K562 (cell line): ENCODE data around the gene SLC1A1. TPM values are rescaled to one million over a fixed set of nuclear protein-coding genes. Genes with fewer than 3 reads are reported as not detected.
A peak's percentile ranks its signal among the peaks of the same experiment; 100 is the strongest.

Experiments used
- ATAC-seq: fragments of 200-7000 bp; cut with Tn5 transposase; 3 replicates; pipeline ENCODE4 v1.9.1; 2020; ENCODE audit warnings: moderate library complexity
- BruUV-seq: library from RNA; stranded (reverse); fragments of 400-500 nt; replicated peaks from 2 replicates; lab custom pipeline; 2021; lab: Mats Ljungman, UMichigan
- CTCF ChIA-PET: fragments of 300-600 bp; formaldehyde crosslinking; extraction: SDS; loops from one replicate; lab custom pipeline; 2021; ENCODE audit warnings: low intra/inter-chr PET ratio; lab: Yijun Ruan, JAX
- POLR2A ChIA-PET: fragments of 300-600, 350-650 bp; sonication (Branson Sonifier 250); formaldehyde crosslinking; extraction: SDS; loops from one replicate; lab custom pipeline; 2021; ENCODE audit warnings: antibody characterized with exemption, inconsistent platforms; lab: Yijun Ruan, JAX
- DNase-seq, 4 experiments: peaks; one replicate each; pipeline versions ENCODE4 v3.0.0 to v3.0.0-alpha.2; 2011 to 2018; ENCODE audit warnings: low spot score in 3 of 4, mixed read lengths in 3 of 4; ENCODE audit errors: extremely low read depth in 1 of 4
- FAIRE-seq: peaks from 2 replicates; lab custom pipeline; 2011; peaks lifted over from hg19 to GRCh38; lab: Jason Lieb, UNC
- H2AFZ ChIP-seq: 2 replicates; pipeline ENCODE4 v1.6.0; 2011; ENCODE audit warnings: low read depth, low read length, control low read depth, inconsistent platforms
- H3K27ac ChIP-seq: fragments of 200-600 bp; 3 replicates; pipeline ENCODE4 v1.8.0; 2011; ENCODE audit warnings: low read depth, mild to moderate bottlenecking, control low read depth, inconsistent platforms, low read length, moderate library complexity, mixed read lengths; ENCODE audit errors: extremely low read depth
- H3K27me3 ChIP-seq, 2 experiments: fragments of 300-600 bp in 1 of 2; 2 replicates in 1 of 2; 3 replicates in 1 of 2; pipeline versions ENCODE4 v1.6.0 to v1.8.0; 2011; ENCODE audit warnings: inconsistent platforms in 2 of 2, low read length in 2 of 2, mild to moderate bottlenecking in 1 of 2, mixed read lengths in 1 of 2, moderate library complexity in 1 of 2; ENCODE audit not compliant: control insufficient read depth in 2 of 2, insufficient read depth in 2 of 2
- H3K36me3 ChIP-seq: fragments of 300-600 bp; 3 replicates; pipeline ENCODE4 v1.8.0; 2011; ENCODE audit warnings: mild to moderate bottlenecking, low read length, inconsistent platforms; ENCODE audit not compliant: control insufficient read depth, insufficient read depth
- H3K4me1 ChIP-seq, 2 experiments: fragments of 200-600 bp in 1 of 2; replicated peaks in 1 of 2; 2 replicates in 1 of 2; 3 replicates in 1 of 2; pipeline versions ENCODE4 v1.5.1 to v1.8.0; 2011; ENCODE audit warnings: inconsistent platforms in 2 of 2, low read length in 2 of 2, mild to moderate bottlenecking in 1 of 2, mixed read lengths in 1 of 2, moderate library complexity in 1 of 2; ENCODE audit not compliant: control insufficient read depth in 2 of 2, insufficient read depth in 2 of 2
- H3K4me2 ChIP-seq: 2 replicates; pipeline ENCODE4 v1.6.1; 2011; ENCODE audit warnings: low read length, control low read depth, inconsistent platforms, mixed read lengths; ENCODE audit not compliant: insufficient read depth
- H3K4me3 ChIP-seq: fragments of 200-600 bp; sonication (generic), shearing (Covaris generic); 2 replicates; pipeline ENCODE4 v1.5.1; 2016; ENCODE audit warnings: control low read depth, inconsistent platforms
- H3K79me2 ChIP-seq: fragments of 200-600 bp; 3 replicates; pipeline ENCODE4 v1.8.0; 2011; ENCODE audit warnings: low read length, inconsistent platforms; ENCODE audit not compliant: control insufficient read depth, insufficient read depth
- H3K9ac ChIP-seq, 2 experiments: 2 replicates each; pipeline versions ENCODE4 v1.6.0 to v1.6.1; 2011; ENCODE audit warnings: low read depth in 2 of 2, low read length in 2 of 2, control low read depth in 1 of 2, inconsistent platforms in 1 of 2, mild to moderate bottlenecking in 1 of 2, mixed read lengths in 1 of 2; ENCODE audit not compliant: insufficient read depth in 1 of 2
- H3K9me1 ChIP-seq: one replicate; pipeline ENCODE4 v1.6.0; 2011; ENCODE audit warnings: inconsistent platforms, mild to moderate bottlenecking, low read length, moderate library complexity; ENCODE audit not compliant: control insufficient read depth, insufficient read depth
- H3K9me3 ChIP-seq: replicated peaks from 2 replicates; pipeline ENCODE4 v1.5.1; 2011; ENCODE audit warnings: low read depth, low read length, inconsistent platforms; ENCODE audit not compliant: control insufficient read depth, insufficient read depth
- H4K20me1 ChIP-seq: replicated peaks from 2 replicates; pipeline ENCODE4 v1.6.1; 2011; ENCODE audit warnings: low read length, inconsistent platforms, mixed read lengths; ENCODE audit not compliant: control insufficient read depth, insufficient read depth
- CBX8 ChIP-seq: fragments of 200-600 bp; sonication (generic); IDR thresholded peaks from 2 replicates; pipeline ENCODE4 v1.6.1; 2012; ENCODE audit warnings: borderline replicate concordance, mixed run types, low read depth, mild to moderate bottlenecking, moderate library complexity, mixed read lengths, low read length, control low read depth, inconsistent platforms; ENCODE audit not compliant: poor library complexity, severe bottlenecking; ENCODE audit errors: extremely low read depth
- HNRNPK ChIP-seq: fragments of 200-400 bp; formaldehyde crosslinking; IDR thresholded peaks from one replicate; pipeline ENCODE4 v1.6.1; 2018; ENCODE audit warnings: mild to moderate bottlenecking, low read depth, low read length; ENCODE audit not compliant: poor library complexity, severe bottlenecking
- RNF2 ChIP-seq: sonication (generic); IDR thresholded peaks from 2 replicates; pipeline ENCODE4 v1.6.1; 2016
- SRSF7 ChIP-seq: fragments of 200-400 bp; formaldehyde crosslinking; optimal IDR thresholded peaks from 2 replicates; pipeline ENCODE3; 2017; ENCODE audit warnings: mild to moderate bottlenecking, low read depth, low read length
- WGBS: fragments of 100-300 bp; shearing (Covaris generic); methylation state at CpG from one replicate; pipeline ENCODE4 v1.1.6; 2016; ENCODE audit warnings: low coverage, mixed read lengths; ENCODE audit not compliant: insufficient coverage; ENCODE audit errors: missing lambda C conversion rate; 5-methylcytosine and 5-hydroxymethylcytosine counted together
- in situ Hi-C: fragments of 300-500 bp; cut with MboI; formaldehyde crosslinking; loops from 4 replicates; pipeline ENCODE4 v1.15.0; 2018; ENCODE audit warnings: inconsistent platforms, mixed read lengths
- intact Hi-C: fragments of 100-400 bp; cut with micrococcal nuclease; formaldehyde crosslinking; loops from 2 replicates; pipeline ENCODE4 v1.14.2; 2022
- polyA plus RNA-seq, 8 experiments: library from polyadenylated mRNA; depleted of rRNA in 4 of 8; stranded (reverse) in 5 of 8; unstranded in 3 of 8; fragments of >200 nt; fragmentation: Nextera tagmentation in 2 of 8; fragmentation: Illumina TruSeq in 1 of 8; extraction: Ambion mirVana in 2 of 8; extraction: Trizol in 1 of 8; gene quantifications; 2 replicates each; pipeline versions ENCODE4 v1.2.1 to v1.2.3, GENCODE V29; 2011 to 2014; ENCODE audit warnings: inconsistent platforms in 1 of 8, missing spikeins in 1 of 8
- total RNA-seq, 7 experiments: library from RNA; depleted of rRNA in 6 of 7; stranded (reverse); fragments of >200 nt in 6 of 7; fragmentation: Illumina TruSeq in 2 of 7; extraction: Trizol in 2 of 7; gene quantifications; 2 replicates each; pipeline versions ENCODE4 v1.2.1 to v1.2.3, GENCODE V29; 2011 to 2021; ENCODE audit warnings: low replicate concordance in 1 of 7

SLC1A1 gene
- total and polyA plus RNA-seq, 9 of the 15 experiments (the other 6 are each of a cell fraction or from before 2014, with no cell fraction given), result 0.11 to 0.16 TPM; not detected in 7

DNA sequence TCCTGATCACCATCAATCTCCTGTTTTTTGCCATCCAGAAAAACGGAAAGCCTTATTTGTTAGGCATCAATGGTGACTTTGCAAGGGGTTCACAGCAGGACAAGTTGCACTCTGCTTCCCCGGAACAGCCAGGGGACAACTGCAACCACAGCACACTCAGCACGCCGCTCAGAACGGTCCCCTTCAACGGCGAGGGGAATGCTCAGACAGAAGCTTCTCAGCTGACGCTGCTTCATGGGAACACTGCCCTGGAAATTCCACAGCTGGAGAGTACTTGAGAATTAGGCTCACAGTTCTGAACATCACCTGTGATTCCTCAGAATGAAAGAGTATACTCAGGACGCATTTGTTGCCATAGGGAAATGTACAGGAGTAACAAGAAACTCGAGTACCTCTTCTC lies 131.7 kb downstream of the SLC1A1 start:
- in situ Hi-C loops, result loop anchor here (25.0 kb wide), 1 partner anchor 815 kb away; the partner anchor contains the start of gene PLGRKT
- Histone ChIP-seq H3K9ac (peak overlapping the region in 1 of 2 experiments; percentile 7; a peak in 1 of 4 replicates), H3K79me2 (no peaks in the 10 kb centered on the region), H3K4me2 (no peak overlapping the region), H3K27me3 (peaks cover 5 to 10% of the 10 kb centered on the region in 2 experiments; a peak in 4 of 5 replicates), H3K4me3 (no peak overlapping the region), H3K9me3 (no peaks in the 10 kb centered on the region), H3K27ac (no peak overlapping the region), H3K9me1 (no peaks in the 10 kb centered on the region), H3K36me3 (no peaks in the 10 kb centered on the region), H4K20me1 (no peaks in the 10 kb centered on the region), H3K4me1 (no peaks in the 10 kb centered on the region; a peak in 1 of 5 replicates), H2AFZ (no peak overlapping the region)
- no peak for TF ChIP-seq SRSF7
- TF ChIP-seq RNF2, result 0 out of 2 replicates have a peak, but pooled peaks have one; percentile 40
- POLR2A ChIA-PET, result no interaction called here
- CTCF ChIA-PET, result interaction anchor here (0.5 kb wide), 1 partner anchor 16 kb away, joined by 3 read pairs; no protein-coding TSS in a partner anchor
- DNase-seq (no peak), FAIRE-seq (no peak), ATAC-seq (0 out of 3 replicates have a peak, but pooled peaks have one; percentile 37)
- BruUV-seq, result no TSS peak
- intact Hi-C loops, result loop anchor here (10.0 kb wide), 1 partner anchor 237 kb away; no protein-coding TSS in a partner anchor
- WGBS, result 1% methylated on average over 9 of the region's 10 CpGs

DNA sequence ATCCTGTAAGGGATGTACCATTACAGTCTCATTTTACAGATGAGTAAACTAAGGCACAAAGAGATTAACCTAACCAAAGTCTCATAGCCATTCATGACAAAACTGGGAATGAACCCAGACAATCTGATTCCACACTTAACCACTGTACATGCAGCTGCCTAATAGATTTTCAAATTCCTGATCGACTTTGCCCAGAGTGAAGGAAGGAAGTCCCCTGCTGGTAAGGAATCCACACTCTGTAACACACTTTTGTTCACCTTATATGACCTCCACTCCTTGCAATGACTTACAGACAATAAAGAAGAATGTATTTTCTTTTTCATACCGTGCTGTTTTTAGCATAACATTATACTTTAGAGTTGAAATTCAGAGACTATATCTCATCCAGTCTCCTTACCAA lies 140.6 kb downstream of the SLC1A1 start:
- Histone ChIP-seq H3K9ac (no peak overlapping the region), H3K27me3 (peaks cover 0 to 5% of the 10 kb centered on the region in 2 experiments; a peak in 1 of 5 replicates), H3K79me2 (no peaks in the 10 kb centered on the region), H3K9me3 (no peaks in the 10 kb centered on the region), H3K36me3 (no peaks in the 10 kb centered on the region), H4K20me1 (no peaks in the 10 kb centered on the region), H3K4me1 (no peaks in the 10 kb centered on the region), H3K4me2 (no peak overlapping the region), H3K4me3 (no peak overlapping the region), H3K27ac (no peak overlapping the region), H3K9me1 (no peaks in the 10 kb centered on the region), H2AFZ (no peak overlapping the region)
- in situ Hi-C loops (no loop called here), intact Hi-C loops (no loop called here)
- 0% methylated on average over 2 of the region's 2 CpGs for WGBS
- CTCF ChIA-PET, result no interaction called here
- no TSS peak for BruUV-seq
- POLR2A ChIA-PET, result no interaction called here
- ATAC-seq, result no peak
- DNase-seq, result no peak
- FAIRE-seq, result no peak
- TF ChIP-seq HNRNPK, result no peak
- TF ChIP-seq CBX8, result no peak
